HG02588 (cell line): ENCODE results near the gene XIRP1.

Experiments
- ATAC-seq: cut with Tn5 transposase; IDR thresholded peaks from one replicate; pipeline ENCODE4 v1.9.1; 2021; ENCODE audit warnings: mild to moderate bottlenecking, moderate library complexity; ENCODE audit not compliant: unreplicated experiment

Gene XIRP1

GRCh38 chr3:39188271-39189149 is 3.9 kb downstream of the XIRP1 start:
- no peak for ATAC-seq

GRCh38 chr3:39187372-39188155 is 4.8 kb downstream of the XIRP1 start:
- no peak for ATAC-seq

- ATAC-seq: no peak
Observed at GRCh38 chr3:39186692-39187151, 5.7 kb downstream of the XIRP1 start.

GRCh38 chr3:39185959-39186691 is 6.3 kb downstream of the XIRP1 start:
- ATAC-seq: no peak

- no peak for ATAC-seq
Observed at GRCh38 chr3:39185326-39185958, 7.0 kb downstream of the XIRP1 start.

GRCh38 chr3:39184968-39185285 is 7.5 kb downstream of the XIRP1 start:
- no peak for ATAC-seq

GRCh38 chr3:39184081-39184967 is 8.1 kb downstream of the XIRP1 start:
- ATAC-seq: no peak

GRCh38 chr3:39183211-39184080 is 8.9 kb downstream of the XIRP1 start:
- no peak for ATAC-seq

- no peak for ATAC-seq
Observed at GRCh38 chr3:39181408-39182335, 10.7 kb downstream of the XIRP1 start.

- peak; percentile 92 for ATAC-seq
Observed at GRCh38 chr3:39180546-39181346, 11.6 kb downstream of the XIRP1 start.

- no peak for ATAC-seq
Observed at GRCh38 chr3:39180183-39180545, 12.2 kb downstream of the XIRP1 start.

- no peak for ATAC-seq
Observed at GRCh38 chr3:39178553-39178952, 13.8 kb downstream of the XIRP1 start.

GRCh38 chr3:39177708-39178332 is 14.6 kb downstream of the XIRP1 start:
- ATAC-seq: peak; percentile 41

GRCh38 chr3:39176025-39176714 is 16.2 kb downstream of the XIRP1 start:
- no peak for ATAC-seq

GRCh38 chr3:39173318-39174125 is 18.9 kb downstream of the XIRP1 start:
- no peak for ATAC-seq
